Ascending aorta (tissue), 2 donors: ENCODE results near the gene RPP38. TPM values are rescaled to one million over a fixed set of nuclear protein-coding genes. Genes with fewer than 3 reads are reported as not detected.

ENCODE experiments used
- DNase-seq, 2 donors: peaks; one replicate each; pipeline ENCODE4 v3.0.0-alpha.2; 2019; ENCODE audit warnings: low spot score in 2 of 2
- H3K27ac ChIP-seq, 2 donors: fragments of 200-600 bp; sonication (generic); one replicate each; pipeline ENCODE4 v1.5.1; 2016 to 2017; ENCODE audit warnings: mild to moderate bottlenecking in 1 of 2
- H3K27me3 ChIP-seq: fragments of 200-600 bp; sonication (generic); one replicate; pipeline ENCODE4 v1.5.1; 2017
- H3K36me3 ChIP-seq, 2 donors: fragments of 200-600 bp; sonication (generic); one replicate each; pipeline ENCODE4 v1.5.1; 2016
- H3K4me1 ChIP-seq, 2 donors: fragments of 200-600 bp; sonication (generic); one replicate each; pipeline ENCODE4 v1.5.1; 2016 to 2017; ENCODE audit warnings: mild to moderate bottlenecking in 1 of 2
- H3K4me3 ChIP-seq, 2 donors: fragments of 200-600 bp; sonication (generic); one replicate each; pipeline ENCODE4 v1.5.1; 2016 to 2017; ENCODE audit warnings: mild to moderate bottlenecking in 1 of 2
- H3K9me3 ChIP-seq, 2 donors: fragments of 200-600 bp; sonication (generic); one replicate each; pipeline ENCODE4 v1.5.1; 2016
- intact Hi-C: fragments of 100-400 bp; cut with DNase I; formaldehyde crosslinking; loops from one replicate; pipeline ENCODE4 v1.15.1; 2023
- total RNA-seq: library from RNA; depleted of rRNA; stranded (reverse); fragments of >200 nt; gene quantifications from one replicate; pipeline ENCODE4 v1.1.0, GENCODE V29; 2016
- TF ChIP-seq, protein P1 (sequence below), 3 experiments: fragments of 200-600 bp in 2 of 3; fragments of 450-650 bp in 1 of 3; sonication (generic) in 2 of 3; IDR thresholded peaks; one replicate each; pipeline ENCODE4 v1.5.1; 2016 to 2019; ENCODE audit warnings: antibody characterized with exemption in 3 of 3, mild to moderate bottlenecking in 1 of 3, moderate library complexity in 1 of 3

The RPP38 gene
- total RNA-seq, 1 donor from 2014 or later = not detected

DNA sequence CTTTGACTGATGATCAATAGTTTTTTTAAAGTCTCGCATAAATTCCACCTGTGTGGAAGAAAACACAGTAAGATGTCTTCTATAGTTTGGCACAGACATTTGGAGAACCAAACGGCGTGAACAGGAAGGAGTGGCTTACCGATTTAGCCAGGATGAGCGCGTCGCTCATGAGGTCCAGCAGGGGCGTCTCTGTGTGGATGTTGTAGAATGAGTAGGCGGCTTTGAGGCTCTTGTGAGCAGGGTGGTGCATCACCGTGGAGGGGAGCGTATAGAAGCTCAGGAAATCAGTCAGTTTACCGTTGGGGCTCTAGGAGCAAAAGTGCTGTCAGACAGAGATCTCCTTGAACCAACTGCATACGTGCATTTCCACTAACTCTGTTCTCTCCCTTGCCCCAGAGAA, 15.5 kb downstream of the RPP38 start:
- no peaks in the 10 kb centered on the region for H3K27me3 ChIP-seq
- H3K36me3 ChIP-seq = peaks cover 22 to 49% of the 10 kb centered on the region in 2 donors
- H3K9me3 ChIP-seq = no peaks in the 10 kb centered on the region
- TF ChIP-seq, protein P1, sequence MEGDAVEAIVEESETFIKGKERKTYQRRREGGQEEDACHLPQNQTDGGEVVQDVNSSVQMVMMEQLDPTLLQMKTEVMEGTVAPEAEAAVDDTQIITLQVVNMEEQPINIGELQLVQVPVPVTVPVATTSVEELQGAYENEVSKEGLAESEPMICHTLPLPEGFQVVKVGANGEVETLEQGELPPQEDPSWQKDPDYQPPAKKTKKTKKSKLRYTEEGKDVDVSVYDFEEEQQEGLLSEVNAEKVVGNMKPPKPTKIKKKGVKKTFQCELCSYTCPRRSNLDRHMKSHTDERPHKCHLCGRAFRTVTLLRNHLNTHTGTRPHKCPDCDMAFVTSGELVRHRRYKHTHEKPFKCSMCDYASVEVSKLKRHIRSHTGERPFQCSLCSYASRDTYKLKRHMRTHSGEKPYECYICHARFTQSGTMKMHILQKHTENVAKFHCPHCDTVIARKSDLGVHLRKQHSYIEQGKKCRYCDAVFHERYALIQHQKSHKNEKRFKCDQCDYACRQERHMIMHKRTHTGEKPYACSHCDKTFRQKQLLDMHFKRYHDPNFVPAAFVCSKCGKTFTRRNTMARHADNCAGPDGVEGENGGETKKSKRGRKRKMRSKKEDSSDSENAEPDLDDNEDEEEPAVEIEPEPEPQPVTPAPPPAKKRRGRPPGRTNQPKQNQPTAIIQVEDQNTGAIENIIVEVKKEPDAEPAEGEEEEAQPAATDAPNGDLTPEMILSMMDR (IDR thresholded peaks at IDR 0.05) = no peak
- no peak overlapping the region for H3K27ac ChIP-seq
- no peak for DNase-seq
- intact Hi-C loops = no loop called here
- H3K4me3 ChIP-seq = no peak overlapping the region
- no peaks in the 10 kb centered on the region for H3K4me1 ChIP-seq

DNA sequence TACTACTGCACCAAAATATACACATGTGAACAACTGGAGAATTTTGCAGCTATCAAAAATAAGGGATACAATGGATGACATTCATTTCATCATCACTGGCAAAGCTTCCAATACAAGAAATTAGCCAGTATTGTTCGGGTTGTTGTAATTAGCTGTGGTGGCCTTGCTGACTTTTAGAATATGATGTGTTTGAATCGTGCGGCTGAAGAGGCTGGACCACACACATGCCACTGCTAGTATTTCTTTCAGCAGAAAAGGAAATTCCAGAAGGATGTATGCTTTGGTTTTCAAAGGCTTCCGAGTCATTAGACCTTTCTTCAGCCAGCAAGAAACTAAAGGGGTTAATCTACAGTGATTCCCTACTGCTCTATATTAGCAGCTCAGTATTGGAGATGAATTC, 16.6 kb downstream of the RPP38 start:
- TF ChIP-seq, protein P1 (IDR thresholded peaks at IDR 0.05) = no peak
- DNase-seq = no peak
- Histone ChIP-seq H3K4me3 (no peak overlapping the region), H3K4me1 (no peaks in the 10 kb centered on the region), H3K36me3 (peaks cover 11 to 52% of the 10 kb centered on the region in 2 donors), H3K27me3 (no peaks in the 10 kb centered on the region), H3K27ac (no peak overlapping the region), H3K9me3 (no peaks in the 10 kb centered on the region)
- intact Hi-C loops = no loop called here

DNA sequence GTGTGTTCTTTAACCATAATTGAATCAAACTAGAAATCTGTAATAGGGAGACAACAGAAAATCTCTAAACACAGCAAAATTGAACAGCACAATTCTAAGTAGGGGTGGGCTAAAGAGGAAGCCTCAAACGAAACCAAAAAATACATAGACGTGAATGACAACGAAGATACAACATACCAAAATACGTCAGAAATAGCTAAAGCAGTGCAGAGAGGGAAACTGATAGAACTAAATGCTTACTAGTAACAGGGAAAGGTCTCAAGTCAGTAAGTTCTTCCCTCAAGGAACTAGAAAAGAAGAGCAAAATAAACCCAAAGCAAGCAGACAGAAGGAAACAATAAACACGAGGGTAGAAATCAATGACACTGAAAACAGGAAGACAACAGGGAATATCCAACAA, 19.1 kb downstream of the RPP38 start:
- intact Hi-C loops = no loop called here
- TF ChIP-seq, protein P1 (IDR thresholded peaks at IDR 0.05) = no peak
- Histone ChIP-seq H3K27me3 (no peaks in the 10 kb centered on the region), H3K27ac (no peak overlapping the region), H3K9me3 (no peaks in the 10 kb centered on the region), H3K36me3 (peaks cover 16 to 58% of the 10 kb centered on the region in 2 donors), H3K4me3 (no peak overlapping the region), H3K4me1 (no peaks in the 10 kb centered on the region)
- DNase-seq = no peak

DNA sequence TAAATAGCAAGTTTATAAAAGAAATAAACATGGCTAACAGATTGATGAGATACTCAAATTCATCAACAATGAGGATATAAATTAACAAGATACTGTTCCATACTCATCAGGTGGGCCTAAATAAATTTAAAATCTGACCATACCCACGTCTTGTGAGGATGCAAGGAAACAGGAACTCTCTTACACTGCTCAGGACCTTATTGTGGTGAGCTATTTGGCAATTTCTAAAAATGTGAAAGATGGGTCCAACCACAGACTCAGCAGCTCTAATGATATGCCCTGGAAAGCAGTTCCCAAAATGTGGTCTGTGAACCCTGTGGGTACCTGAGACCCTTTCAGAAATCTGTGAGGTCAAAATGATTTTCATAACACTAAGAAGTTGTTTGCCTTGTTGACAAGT, 21.5 kb downstream of the RPP38 start:
- H3K4me3 ChIP-seq = no peak overlapping the region
- intact Hi-C loops = no loop called here
- no peaks in the 10 kb centered on the region for H3K4me1 ChIP-seq
- TF ChIP-seq, protein P1 (IDR thresholded peaks at IDR 0.05) = no peak
- no peak for DNase-seq
- H3K9me3 ChIP-seq = no peaks in the 10 kb centered on the region
- no peak overlapping the region for H3K27ac ChIP-seq
- H3K27me3 ChIP-seq = no peaks in the 10 kb centered on the region
- H3K36me3 ChIP-seq = peaks cover 11 to 48% of the 10 kb centered on the region in 2 donors

DNA sequence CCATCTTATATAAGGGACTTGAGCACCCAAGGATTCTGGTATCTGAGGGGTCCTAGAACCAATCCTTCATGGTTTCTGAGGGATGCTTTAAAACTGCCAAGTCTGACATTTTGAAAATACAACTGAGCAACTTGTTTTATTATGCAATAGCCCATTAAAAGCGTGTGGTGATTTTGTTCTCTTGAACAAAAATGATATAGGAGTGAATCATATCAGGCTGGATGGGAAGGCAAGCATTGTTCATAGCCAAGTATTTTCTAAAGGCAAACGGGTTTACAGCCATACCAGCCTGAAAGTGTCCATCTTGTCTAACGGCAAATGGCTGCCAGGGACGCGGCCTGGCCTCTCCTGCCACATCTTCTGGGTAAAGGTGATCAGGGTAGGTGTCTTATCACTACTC, 23.4 kb downstream of the RPP38 start:
- Histone ChIP-seq H3K27ac (no peak overlapping the region), H3K27me3 (no peaks in the 10 kb centered on the region), H3K4me1 (no peaks in the 10 kb centered on the region), H3K36me3 (peaks cover 18 to 53% of the 10 kb centered on the region in 2 donors), H3K9me3 (no peaks in the 10 kb centered on the region), H3K4me3 (no peak overlapping the region)
- intact Hi-C loops = no loop called here
- TF ChIP-seq, protein P1 (IDR thresholded peaks at IDR 0.05) = no peak
- DNase-seq = no peak

DNA sequence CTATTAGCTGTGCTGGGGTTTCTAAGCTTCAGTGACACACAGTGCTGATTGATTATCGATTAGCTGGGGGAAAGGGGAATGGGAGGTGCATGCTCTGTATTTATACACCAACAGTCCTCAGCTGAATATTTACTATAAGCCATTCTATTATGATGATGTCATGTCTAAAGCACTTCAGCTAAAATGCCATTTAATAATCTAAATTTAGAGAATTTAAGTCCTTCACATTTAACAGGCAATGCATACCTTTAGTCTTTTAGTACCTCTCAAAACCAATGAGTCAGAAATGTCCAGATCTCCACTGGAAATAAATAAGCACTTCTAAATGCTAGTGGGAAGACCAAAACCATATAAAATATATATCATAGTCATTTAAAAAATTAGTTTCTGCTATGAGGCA, 24.6 kb downstream of the RPP38 start:
- Histone ChIP-seq H3K27ac (no peak overlapping the region), H3K4me3 (no peak overlapping the region), H3K4me1 (no peaks in the 10 kb centered on the region), H3K36me3 (peaks cover 30 to 57% of the 10 kb centered on the region in 2 donors), H3K9me3 (no peaks in the 10 kb centered on the region), H3K27me3 (no peaks in the 10 kb centered on the region)
- TF ChIP-seq, protein P1 (IDR thresholded peaks at IDR 0.05) = no peak
- intact Hi-C loops = no loop called here
- DNase-seq = no peak
